Measurements from ENCODE around the gene VWA7. TPM values are rescaled to one million over a fixed set of nuclear protein-coding genes. Genes with fewer than 3 reads are reported as not detected.

The VWA7 gene
- total RNA-seq, 1 donor from 2014 or later: 0.58 TPM

Other genes with a start within 250 kb of the VWA7 start
- gene MCCD1, start 248.4 kb downstream of the VWA7 start, total RNA-seq: not detected in 2 replicates
- gene DDX39B, start 235.3 kb downstream of the VWA7 start, total RNA-seq: 230 and 249 TPM in 2 replicates
- 0.18 and 1.2 TPM in 2 replicates for gene ATP6V1G2, start 230.7 kb downstream of the VWA7 start, total RNA-seq
- 20.6 and 27.7 TPM in 2 replicates for gene NFKBIL1, start 229.7 kb downstream of the VWA7 start, total RNA-seq
- gene LTA, start 205.0 kb downstream of the VWA7 start, total RNA-seq: 0.53 TPM in 1 of 2 replicates, not detected in the other
- gene TNF, start 201.8 kb downstream of the VWA7 start, total RNA-seq: 0.88 and 4.4 TPM in 2 replicates
- 16.5 and 41.8 TPM in 2 replicates for gene LTB, start 194.9 kb downstream of the VWA7 start, total RNA-seq
- gene LST1, start 191.1 kb downstream of the VWA7 start, total RNA-seq: 0.87 and 0.99 TPM in 2 replicates
- not detected in 2 replicates for gene NCR3, start 184.3 kb downstream of the VWA7 start, total RNA-seq
- gene AIF1, start 162.1 kb downstream of the VWA7 start, total RNA-seq: not detected in 2 replicates
- 125 and 166 TPM in 2 replicates for gene PRRC2A, start 156.6 kb downstream of the VWA7 start, total RNA-seq
- 259 and 375 TPM in 2 replicates for gene BAG6, start 124.7 kb downstream of the VWA7 start, total RNA-seq
- not detected in 2 replicates for gene APOM, start 121.4 kb downstream of the VWA7 start, total RNA-seq
- gene C6orf47, start 116.5 kb downstream of the VWA7 start, total RNA-seq: 19.1 and 19.6 TPM in 2 replicates
- 13.0 and 14.5 TPM in 2 replicates for gene GPANK1, start 112.3 kb downstream of the VWA7 start, total RNA-seq
- gene CSNK2B, start 111.2 kb downstream of the VWA7 start, total RNA-seq: 292 and 314 TPM in 2 replicates
- 2.6 and 7.9 TPM in 2 replicates for gene LY6G5B, start 107.4 kb downstream of the VWA7 start, total RNA-seq
- 3.7 and 4.1 TPM in 2 replicates for gene LY6G5C, start 96.3 kb downstream of the VWA7 start, total RNA-seq
- gene ABHD16A, start 74.0 kb downstream of the VWA7 start, total RNA-seq: 35.7 and 49.2 TPM in 2 replicates
- gene LY6G6F, start 70.5 kb downstream of the VWA7 start, total RNA-seq: not detected in 2 replicates
- not detected in 2 replicates for gene LY6G6D, start 62.0 kb downstream of the VWA7 start, total RNA-seq
- gene LY6G6C, start 55.6 kb downstream of the VWA7 start, total RNA-seq: not detected in 2 replicates
- gene MPIG6B, start 54.0 kb downstream of the VWA7 start, total RNA-seq: not detected in 2 replicates
- 110 and 138 TPM in 2 replicates for gene DDAH2, start 48.0 kb downstream of the VWA7 start, total RNA-seq
- 541 and 655 TPM in 2 replicates for gene CLIC1, start 40.8 kb downstream of the VWA7 start, total RNA-seq
- gene MSH5, start 37.3 kb downstream of the VWA7 start, total RNA-seq: 3.7 and 18.7 TPM in 2 replicates
- 3.3 and 3.9 TPM in 2 replicates for gene SAPCD1, start 14.7 kb downstream of the VWA7 start, total RNA-seq
- 90.9 and 105 TPM in 2 replicates for gene VARS1, start 18.4 kb upstream of the VWA7 start, total RNA-seq
- gene LSM2, start 29.6 kb upstream of the VWA7 start, total RNA-seq: 45.3 and 74.3 TPM in 2 replicates
- 0.44 and 0.53 TPM in 2 replicates for gene HSPA1L, start 38.0 kb upstream of the VWA7 start, total RNA-seq
- gene HSPA1A, start 38.2 kb upstream of the VWA7 start, total RNA-seq: 140 and 161 TPM in 2 replicates
- 76.3 and 95.3 TPM in 2 replicates for gene HSPA1B, start 50.4 kb upstream of the VWA7 start, total RNA-seq
- 82.6 and 83.5 TPM in 2 replicates for gene NEU1, start 85.5 kb upstream of the VWA7 start, total RNA-seq
- gene SLC44A4, start 101.7 kb upstream of the VWA7 start, total RNA-seq: 0.05 and 1.7 TPM in 2 replicates
- 39.0 and 46.4 TPM in 2 replicates for gene EHMT2, start 120.4 kb upstream of the VWA7 start, total RNA-seq
- 1.7 TPM in 2 replicates for gene ZBTB12, start 124.8 kb upstream of the VWA7 start, total RNA-seq
- not detected in 2 replicates for gene C2, start 150.4 kb upstream of the VWA7 start, total RNA-seq
- gene CFB, start 168.8 kb upstream of the VWA7 start, total RNA-seq: 0.53 and 2.3 TPM in 2 replicates
- gene NELFE, start 181.6 kb upstream of the VWA7 start, total RNA-seq: 101 and 117 TPM in 2 replicates
- 42.1 and 46.3 TPM in 2 replicates for gene SKIC2, start 181.8 kb upstream of the VWA7 start, total RNA-seq
- 16.6 and 17.3 TPM in 2 replicates for gene DXO, start 194.8 kb upstream of the VWA7 start, total RNA-seq
- 1.3 and 1.8 TPM in 2 replicates for gene C4A, start 204.7 kb upstream of the VWA7 start, total RNA-seq
- gene C4B, start 237.5 kb upstream of the VWA7 start, total RNA-seq: 1.1 and 1.3 TPM in 2 replicates

Data from glomerular endothelial cell (primary cell).